ENCODE data around the gene METTL25. TPM values are rescaled to one million over a fixed set of nuclear protein-coding genes. Genes with fewer than 3 reads are reported as not detected.

METTL25 gene
- total RNA-seq, 1 experiment from 2014 or later, result 3.5 TPM

- in situ Hi-C loops (cut with HindIII; ENCODE audit: low pct_unique_long_range_greater_than_20kb, low sequenced_read_pairs), result no loop called here
- ChIA-PET CTCF (interaction anchor here (0.6 kb wide), 1 partner anchor 117 kb away, joined by 3 read pairs; no protein-coding TSS in a partner anchor), POLR2A (no interaction called here)
- Histone ChIP-seq H3K4me3 (ENCODE audit: low read depth in 2 of 2, low read length in 2 of 2) (no peak overlapping the region), H3K9me3 (ENCODE audit: control insufficient read depth, insufficient read depth, low read depth, low read length) (no peaks in the 10 kb centered on the region), H3K27ac (ENCODE audit: low read length) (no peak overlapping the region), H3K27me3 (ENCODE audit: control insufficient read depth, insufficient read depth, low read length) (no peaks in the 10 kb centered on the region; the same call in 1 of the 2 replicates), H3K36me3 (ENCODE audit: control insufficient read depth, insufficient read depth, low read length) (no peaks in the 10 kb centered on the region), H3K4me1 (ENCODE audit: control insufficient read depth, insufficient read depth, low read length) (no peaks in the 10 kb centered on the region)
- intact Hi-C loops (cut with micrococcal nuclease; ENCODE audit: unreplicated experiment), result loop anchor here (2.0 to 10.0 kb wide), 2 partner anchors 103 to 141 kb away; no protein-coding TSS in a partner anchor
- no TSS peak for BruUV-seq (replicated peaks)
- DNase-seq (ENCODE audit: low read depth, low spot score), result no peak
- TF ChIP-seq, protein P1, sequence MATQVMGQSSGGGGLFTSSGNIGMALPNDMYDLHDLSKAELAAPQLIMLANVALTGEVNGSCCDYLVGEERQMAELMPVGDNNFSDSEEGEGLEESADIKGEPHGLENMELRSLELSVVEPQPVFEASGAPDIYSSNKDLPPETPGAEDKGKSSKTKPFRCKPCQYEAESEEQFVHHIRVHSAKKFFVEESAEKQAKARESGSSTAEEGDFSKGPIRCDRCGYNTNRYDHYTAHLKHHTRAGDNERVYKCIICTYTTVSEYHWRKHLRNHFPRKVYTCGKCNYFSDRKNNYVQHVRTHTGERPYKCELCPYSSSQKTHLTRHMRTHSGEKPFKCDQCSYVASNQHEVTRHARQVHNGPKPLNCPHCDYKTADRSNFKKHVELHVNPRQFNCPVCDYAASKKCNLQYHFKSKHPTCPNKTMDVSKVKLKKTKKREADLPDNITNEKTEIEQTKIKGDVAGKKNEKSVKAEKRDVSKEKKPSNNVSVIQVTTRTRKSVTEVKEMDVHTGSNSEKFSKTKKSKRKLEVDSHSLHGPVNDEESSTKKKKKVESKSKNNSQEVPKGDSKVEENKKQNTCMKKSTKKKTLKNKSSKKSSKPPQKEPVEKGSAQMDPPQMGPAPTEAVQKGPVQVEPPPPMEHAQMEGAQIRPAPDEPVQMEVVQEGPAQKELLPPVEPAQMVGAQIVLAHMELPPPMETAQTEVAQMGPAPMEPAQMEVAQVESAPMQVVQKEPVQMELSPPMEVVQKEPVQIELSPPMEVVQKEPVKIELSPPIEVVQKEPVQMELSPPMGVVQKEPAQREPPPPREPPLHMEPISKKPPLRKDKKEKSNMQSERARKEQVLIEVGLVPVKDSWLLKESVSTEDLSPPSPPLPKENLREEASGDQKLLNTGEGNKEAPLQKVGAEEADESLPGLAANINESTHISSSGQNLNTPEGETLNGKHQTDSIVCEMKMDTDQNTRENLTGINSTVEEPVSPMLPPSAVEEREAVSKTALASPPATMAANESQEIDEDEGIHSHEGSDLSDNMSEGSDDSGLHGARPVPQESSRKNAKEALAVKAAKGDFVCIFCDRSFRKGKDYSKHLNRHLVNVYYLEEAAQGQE (IDR thresholded peaks at IDR 0.05; ENCODE audit: insufficient read depth in 1 of 2, low read depth in 2 of 2, low read length in 1 of 2), result no peak
- TF ChIP-seq CTCF (IDR thresholded peaks at IDR 0.05) (no peak), SIN3A (IDR thresholded peaks at IDR 0.05; ENCODE audit: borderline replicate concordance, insufficient read depth, low read depth, low read length) (no peak), POLR2AphosphoS5 (IDR thresholded peaks at IDR 0.05; ENCODE audit: low read depth, low read length) (no peak), TCF7L2 (IDR thresholded peaks at IDR 0.05; ENCODE audit: low read depth, low read length) (no peak)
- no peak for ATAC-seq
These were observed 167.3 kb downstream of the METTL25 start for GRCh38 chr12:82525616-82526015.

GRCh38 chr12:82527165-82527780 is 168.9 kb downstream of the METTL25 start:
- TF ChIP-seq SIN3A (IDR thresholded peaks at IDR 0.05; ENCODE audit: borderline replicate concordance, insufficient read depth, low read depth, low read length) (no peak), POLR2AphosphoS5 (IDR thresholded peaks at IDR 0.05; ENCODE audit: low read depth, low read length) (no peak), CTCF (IDR thresholded peaks at IDR 0.05) (peak; percentile 83; the same call in 1 of the 2 replicates), TCF7L2 (IDR thresholded peaks at IDR 0.05; ENCODE audit: low read depth, low read length) (no peak)
- TF ChIP-seq, protein P1 (IDR thresholded peaks at IDR 0.05; ENCODE audit: insufficient read depth in 1 of 2, low read depth in 2 of 2, low read length in 1 of 2), result no peak
- in situ Hi-C loops (cut with HindIII; ENCODE audit: low pct_unique_long_range_greater_than_20kb, low sequenced_read_pairs) (no loop called here), intact Hi-C loops (cut with micrococcal nuclease; ENCODE audit: unreplicated experiment) (loop anchor here (2.0 to 10.0 kb wide), 2 partner anchors 102 to 142 kb away; no protein-coding TSS in a partner anchor)
- no peaks in the 10 kb centered on the region for H3K9me3 ChIP-seq (ENCODE audit: control insufficient read depth, insufficient read depth, low read depth, low read length)
- DNase-seq (ENCODE audit: low read depth, low spot score) (peak; percentile 30), ATAC-seq (0 out of 2 replicates have a peak, but pooled peaks have one; percentile 68)
- H3K27me3 ChIP-seq (ENCODE audit: control insufficient read depth, insufficient read depth, low read length), result no peaks in the 10 kb centered on the region; the same call in 1 of the 2 replicates
- H3K27ac ChIP-seq (ENCODE audit: low read length), result no peak overlapping the region
- CTCF ChIA-PET, result interaction anchor here (0.7 kb wide), 1 partner anchor 836 kb away, joined by 4 read pairs; no protein-coding TSS in a partner anchor
- no peaks in the 10 kb centered on the region for H3K4me1 ChIP-seq (ENCODE audit: control insufficient read depth, insufficient read depth, low read length)
- H3K36me3 ChIP-seq (ENCODE audit: control insufficient read depth, insufficient read depth, low read length), result no peaks in the 10 kb centered on the region
- POLR2A ChIA-PET, result no interaction called here
- BruUV-seq (replicated peaks), result no TSS peak
- H3K4me3 ChIP-seq (ENCODE audit: low read depth in 2 of 2, low read length in 2 of 2), result no peak overlapping the region
